NCI-H2081 treated with DMSO at 0.1 percent for 48 hours (cell line): ENCODE results near the gene LHFPL3.
"Not testable (repeated sequence)": the region's sequence is repeated elsewhere in the genome, so short reads cannot be mapped to it uniquely, and the experiment has no call there.

Experiments
- DNase-seq: peaks from one replicate; lab custom pipeline; 2025; lab: John Stamatoyannopoulos, UW

The LHFPL3 gene

GRCh38 chr7:104695563-104695962 is 367.2 kb downstream of the LHFPL3 start:
- no peak for DNase-seq

DNA sequence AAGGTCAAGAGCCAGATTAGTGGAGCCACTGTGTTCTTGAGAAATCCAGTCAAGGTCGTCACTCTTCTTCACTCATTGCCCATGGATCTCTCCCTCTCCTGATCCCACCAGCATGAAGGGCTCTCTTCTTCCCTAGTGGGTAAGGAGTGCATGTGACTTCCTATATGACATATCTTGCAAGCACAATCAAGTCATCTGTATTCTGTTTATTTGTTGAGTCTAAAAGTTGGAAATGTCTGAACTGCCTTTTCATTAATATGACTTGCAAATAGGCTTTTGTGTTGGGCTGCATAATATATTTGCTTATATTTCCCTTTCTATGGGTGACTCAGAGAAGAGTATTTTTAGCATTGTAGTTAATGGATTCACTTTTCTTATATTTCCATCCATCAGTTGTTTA is 371.9 kb downstream of the LHFPL3 start:
- no peak for DNase-seq

DNA sequence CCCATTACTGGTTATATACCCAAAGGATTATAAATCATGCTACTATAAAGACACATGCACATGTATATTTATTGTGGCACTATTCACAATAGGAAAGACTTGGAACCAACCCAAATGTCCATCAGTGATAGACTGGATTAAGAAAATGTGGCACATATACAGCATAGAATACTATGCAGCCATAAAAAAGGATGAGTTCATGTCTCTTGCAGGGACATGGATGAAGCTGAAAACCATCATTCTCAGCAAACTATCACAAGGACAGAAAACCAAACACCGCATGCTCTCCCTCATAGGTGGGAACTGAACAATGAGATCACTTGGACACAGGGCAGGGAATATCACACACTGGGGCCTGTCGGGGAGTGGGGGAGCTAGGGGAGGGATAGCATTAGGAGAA is 392.6 kb downstream of the LHFPL3 start:
- DNase-seq, result not testable (repeated sequence)

- DNase-seq, result no peak
These were observed 394.6 kb downstream of the LHFPL3 start for GRCh38 chr7:104723001-104723400.

DNA sequence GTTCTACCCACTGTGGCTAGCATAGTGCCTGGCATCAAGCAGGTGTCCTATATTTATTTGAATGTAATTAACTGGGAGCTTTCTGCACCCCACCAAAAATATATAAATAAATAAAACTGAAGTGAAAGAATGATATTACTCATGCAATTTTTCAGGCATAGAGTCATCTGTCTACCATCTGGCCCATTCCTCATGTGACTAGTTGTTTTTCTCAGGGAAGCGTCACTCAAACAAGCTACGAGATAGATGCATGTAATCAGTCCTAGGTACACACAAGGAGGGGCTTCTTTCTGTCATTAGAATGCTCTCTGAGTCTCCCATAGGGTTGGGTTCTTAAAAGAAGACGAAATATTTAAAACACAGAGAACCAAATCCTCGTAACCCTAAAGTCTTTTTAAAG is 430.1 kb downstream of the LHFPL3 start:
- no peak for DNase-seq

GRCh38 chr7:104761892-104762291 is 433.5 kb downstream of the LHFPL3 start:
- DNase-seq, result no peak

DNA sequence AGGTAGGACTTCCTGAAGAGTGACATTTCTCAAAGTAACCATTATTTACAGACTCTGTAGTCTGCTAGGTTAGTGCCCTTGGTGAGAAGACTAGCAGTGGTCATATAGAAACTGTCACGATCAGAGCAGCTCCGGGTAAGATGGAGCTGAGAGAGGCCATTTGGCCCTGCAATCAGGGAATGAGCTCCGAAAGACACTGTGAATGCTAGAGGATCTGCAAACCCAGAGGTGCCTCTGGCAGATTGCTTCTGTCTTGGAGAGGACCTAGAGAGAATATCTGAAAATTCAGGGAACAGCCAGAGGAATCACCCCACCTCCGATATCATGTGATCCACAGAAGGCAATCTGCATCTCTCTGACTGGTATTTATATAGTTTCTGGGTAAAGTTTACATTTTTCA is 438.7 kb downstream of the LHFPL3 start:
- DNase-seq, result no peak

DNA sequence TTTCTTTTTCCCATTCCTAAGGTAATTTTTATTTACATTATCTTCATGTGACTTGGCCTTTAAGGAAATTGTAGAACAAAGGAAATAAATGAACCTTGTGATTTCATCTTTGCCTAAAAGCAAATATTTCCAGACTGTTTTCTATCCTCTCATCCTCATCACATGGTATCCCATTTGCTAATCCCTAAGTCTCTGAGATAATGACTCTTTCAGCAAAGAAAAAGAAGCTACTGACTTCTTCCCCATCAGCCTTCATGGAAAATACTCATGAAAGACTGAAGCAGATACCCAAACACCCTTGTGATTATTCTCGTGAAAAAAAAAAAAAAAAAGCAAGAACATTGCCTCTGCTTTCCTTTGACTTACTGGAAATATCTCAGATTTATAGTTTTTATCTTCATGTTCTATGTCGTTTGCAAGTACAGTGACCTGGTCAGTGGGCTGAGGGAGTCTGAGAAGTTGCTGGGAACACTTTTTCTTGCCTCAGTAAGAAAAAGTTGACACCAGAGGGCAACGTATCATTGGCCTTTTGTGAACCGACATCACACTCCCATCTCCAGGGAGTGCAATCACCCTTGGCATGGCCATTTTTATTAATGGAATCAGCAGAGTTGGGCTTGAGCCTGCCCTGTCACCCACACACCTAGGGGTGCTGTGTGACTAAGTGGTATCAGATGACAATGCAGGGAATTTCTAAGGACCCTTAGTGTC is 439.6 kb downstream of the LHFPL3 start:
- DNase-seq, result no peak

- DNase-seq, result no peak
These were observed 444.3 kb downstream of the LHFPL3 start for GRCh38 chr7:104772405-104773345.

DNA sequence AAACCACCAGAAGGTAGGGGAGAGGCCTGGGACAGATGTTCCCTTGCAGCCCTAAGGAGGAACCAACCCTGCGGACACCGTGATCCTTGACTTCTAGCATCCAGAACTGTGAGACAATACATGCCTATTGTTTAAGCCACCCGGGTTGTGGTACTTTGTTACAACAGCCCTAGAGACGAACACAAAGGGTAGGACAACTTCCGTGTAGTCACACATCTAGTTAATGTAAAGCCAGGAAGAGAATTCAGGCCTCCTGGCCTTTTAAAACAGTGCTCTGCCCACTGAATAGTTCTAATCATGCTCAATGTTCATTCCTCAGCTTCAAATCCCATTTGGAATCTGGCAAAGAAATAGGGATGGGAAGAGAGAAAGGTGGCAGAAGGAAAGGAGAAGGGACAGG is 445.4 kb downstream of the LHFPL3 start:
- no peak for DNase-seq

DNA sequence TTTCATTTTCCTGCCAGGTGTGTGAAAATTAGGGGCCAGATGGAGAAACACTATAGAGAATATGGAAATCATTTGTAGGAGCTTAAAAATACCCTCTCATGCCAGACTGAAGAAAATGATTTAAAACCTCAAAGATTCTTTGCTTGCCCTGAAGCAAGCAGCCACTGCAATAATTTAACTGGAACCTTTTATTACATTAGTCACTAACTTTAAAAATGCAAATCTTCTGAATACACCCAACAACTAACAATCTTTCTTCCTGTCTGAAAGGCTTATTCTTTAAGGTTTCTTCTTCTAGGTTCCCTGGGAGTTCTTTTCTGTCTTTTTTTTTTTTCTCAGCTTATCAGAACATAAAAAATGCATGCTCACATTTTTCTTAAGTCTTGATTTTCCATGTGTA is 447.1 kb downstream of the LHFPL3 start:
- DNase-seq, result no peak

- no peak for DNase-seq
These were observed 448.9 kb downstream of the LHFPL3 start for GRCh38 chr7:104777301-104777800.

- no peak for DNase-seq
These were observed 451.5 kb downstream of the LHFPL3 start for GRCh38 chr7:104779888-104780287.

- no peak for DNase-seq
These were observed 456.3 kb downstream of the LHFPL3 start for GRCh38 chr7:104784686-104785085.

- no peak for DNase-seq
These were observed 461.4 kb downstream of the LHFPL3 start for GRCh38 chr7:104789780-104790179.

DNA sequence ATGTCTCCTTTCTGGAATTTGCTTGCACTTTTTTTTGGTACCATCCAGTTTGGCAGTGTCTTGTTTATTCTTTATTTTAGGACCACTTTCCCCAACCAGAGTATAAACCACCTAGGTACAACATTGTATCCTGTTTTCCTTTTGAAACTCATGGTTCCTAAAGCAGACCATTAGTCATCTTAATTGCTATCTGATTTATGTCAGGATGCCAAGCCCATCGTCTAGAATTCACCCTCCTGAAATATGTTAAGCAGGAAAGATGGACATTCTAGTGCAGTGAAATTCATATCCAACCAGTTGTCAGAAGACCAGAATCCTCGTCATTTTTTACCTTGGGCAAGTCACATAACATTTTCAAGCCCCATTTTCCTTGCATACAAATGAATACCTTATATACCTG is 462.0 kb downstream of the LHFPL3 start:
- no peak for DNase-seq

GRCh38 chr7:104791080-104791479 is 462.7 kb downstream of the LHFPL3 start:
- no peak for DNase-seq

- no peak for DNase-seq
These were observed 464.7 kb downstream of the LHFPL3 start for GRCh38 chr7:104793066-104793465.

DNA sequence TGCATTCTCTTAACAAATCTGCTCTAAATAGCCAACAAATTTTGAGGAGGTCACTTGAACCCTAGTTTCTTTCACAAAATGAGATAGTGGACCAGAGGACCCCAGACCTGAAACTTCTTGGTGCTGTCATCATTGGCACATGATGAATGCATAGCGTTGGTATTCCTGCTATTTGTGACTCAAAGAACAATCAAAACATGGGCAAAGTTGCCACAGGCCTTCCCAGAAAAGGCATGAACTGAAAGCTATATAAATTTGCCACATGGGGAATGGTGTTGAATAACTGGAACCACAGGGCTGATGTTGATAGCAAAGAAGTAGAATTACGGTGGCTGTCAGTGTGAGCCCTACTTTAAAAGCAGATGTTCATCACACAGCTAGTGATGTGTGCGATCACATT is 465.8 kb downstream of the LHFPL3 start:
- DNase-seq, result no peak

DNA sequence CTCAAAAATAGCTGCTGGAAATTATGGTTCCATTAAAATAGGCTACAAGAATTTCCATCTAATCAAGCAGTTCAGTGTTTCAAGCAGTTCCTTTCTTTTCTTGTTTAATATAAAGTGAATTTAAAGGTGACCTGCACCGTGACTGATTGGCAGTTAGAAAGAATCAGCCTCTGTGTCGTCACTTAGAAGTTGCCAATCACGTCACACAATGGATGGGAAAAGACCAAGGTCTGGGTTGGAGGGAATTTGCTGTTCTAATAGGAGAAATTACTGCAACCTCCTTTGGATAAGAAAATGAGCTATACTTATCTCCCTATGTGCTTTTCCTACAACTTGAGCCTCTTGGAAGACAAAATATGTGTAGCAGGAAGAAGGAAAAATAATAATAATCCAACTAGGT is 466.2 kb downstream of the LHFPL3 start:
- no peak for DNase-seq

- no peak for DNase-seq
These were observed 466.7 kb downstream of the LHFPL3 start for GRCh38 chr7:104795086-104795485.

DNA sequence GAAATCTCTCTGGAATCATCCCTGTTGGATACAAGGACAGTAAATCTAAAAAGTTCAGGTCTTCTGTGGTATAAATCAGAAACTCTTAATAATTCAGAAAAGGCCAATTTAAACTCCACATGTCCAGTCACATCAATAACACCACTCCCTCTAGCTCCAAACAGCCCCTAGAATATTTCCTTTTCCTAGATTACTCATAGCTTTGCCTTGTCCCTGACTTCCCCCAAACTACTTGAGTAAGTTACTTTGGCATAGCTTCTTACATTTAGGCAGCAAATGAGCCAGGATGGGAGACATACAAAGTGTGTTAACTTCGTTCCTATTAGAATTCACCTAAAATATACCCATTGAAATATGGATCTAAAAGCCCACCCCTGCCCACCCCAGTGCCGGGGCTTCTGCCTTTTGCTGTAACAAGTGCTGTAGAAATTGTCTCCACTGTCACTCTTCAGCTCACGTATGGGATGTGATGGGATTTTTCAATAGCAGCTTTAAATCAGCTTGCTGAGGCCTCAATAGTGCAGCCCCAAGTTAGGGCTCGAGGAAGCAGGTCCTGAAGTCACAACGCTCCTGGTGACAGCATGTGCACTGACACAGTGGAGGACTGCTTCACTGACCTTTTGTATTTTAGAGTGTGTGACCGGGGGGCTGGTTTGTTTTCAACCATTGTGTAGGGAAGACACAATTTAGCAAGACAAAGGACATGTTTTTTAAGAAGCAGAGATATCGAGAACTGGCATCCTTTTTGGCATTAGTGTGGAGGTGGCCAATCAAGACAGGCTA is 467.4 kb downstream of the LHFPL3 start:
- DNase-seq, result no peak
